GM10248 (cell line): ENCODE measurements around the gene VPS51.

Experiments
- CTCF ChIA-PET: fragments of 300-600 bp; sonication (Branson Sonifier 250); formaldehyde crosslinking; extraction: SDS; loops from one replicate; lab custom pipeline; 2021; ENCODE audit warnings: antibody characterized with exemption; lab: Yijun Ruan, JAX
- POLR2A ChIA-PET: fragments of 350-650 bp; sonication (Branson Sonifier 250); formaldehyde crosslinking; extraction: SDS; loops from one replicate; lab custom pipeline; 2020; ENCODE audit warnings: antibody characterized with exemption; lab: Yijun Ruan, JAX
- DNase-seq: peaks from one replicate; pipeline ENCODE4 v3.0.0; 2012; ENCODE audit errors: extremely low spot score
- CTCF ChIP-seq: IDR thresholded peaks from 2 replicates; pipeline ENCODE4 v1.5.1; 2012; ENCODE audit warnings: mild to moderate bottlenecking, low read depth; ENCODE audit errors: extremely low read depth, missing control alignments, control extremely low read depth

VPS51 gene

GRCh38 chr11:65056999-65057398, 39.0 kb upstream of the VPS51 start:
- no peak for TF ChIP-seq CTCF
- no peak for DNase-seq
- CTCF ChIA-PET: interaction anchor here (1.1 kb wide), 1 partner anchor 43 kb away, joined by 4 read pairs; the partner anchor contains the start of gene ARL2
- POLR2A ChIA-PET: interaction anchor here (0.6 to 0.7 kb wide), 2 partner anchors 235 to 447 kb away, joined by 5 read pairs; no protein-coding TSS in a partner anchor

- ChIA-PET POLR2A (interaction anchor here (0.6 kb wide), 1 partner anchor 446 kb away, joined by 5 read pairs; no protein-coding TSS in a partner anchor), CTCF (interaction anchor here (1.1 to 3.2 kb wide), 3 partner anchors 8 to 43 kb away, joined by 4 to 11 read pairs (median 4); partner anchors contain the start of gene ARL2)
- TF ChIP-seq CTCF: no peak
- DNase-seq: no peak
Measured at GRCh38 chr11:65057526-65057925, 38.5 kb upstream of the VPS51 start.

GRCh38 chr11:65058012-65058411, 38.0 kb upstream of the VPS51 start:
- POLR2A ChIA-PET: no interaction called here
- no peak for DNase-seq
- CTCF ChIA-PET: interaction anchor here (1.1 to 3.2 kb wide), 5 partner anchors 9 to 44 kb away, joined by 4 to 11 read pairs (median 4); partner anchors contain the start of gene ARL2
- TF ChIP-seq CTCF: no peak

- no peak for DNase-seq
- CTCF ChIA-PET: interaction anchor here (1.1 to 3.2 kb wide), 6 partner anchors 9 to 44 kb away, joined by 4 to 11 read pairs (median 4); partner anchors contain the start of gene ARL2
- TF ChIP-seq CTCF: no peak
- POLR2A ChIA-PET: no interaction called here
Measured at GRCh38 chr11:65058419-65059054, 37.5 kb upstream of the VPS51 start, which contains the start of gene NAALADL1. NAALADL1 (minus strand) TSS chr11:65058553; CDS start chr11:65058521, 32 bp downstream.

- DNase-seq: no peak
- CTCF ChIA-PET: interaction anchor here (1.2 to 3.2 kb wide), 3 partner anchors 10 to 19 kb away, joined by 4 to 11 read pairs (median 4); no protein-coding TSS in a partner anchor
- TF ChIP-seq CTCF: no peak
- POLR2A ChIA-PET: no interaction called here
Measured at GRCh38 chr11:65059523-65059922, 36.5 kb upstream of the VPS51 start.

- TF ChIP-seq CTCF: no peak
- CTCF ChIA-PET: interaction anchor here (1.2 to 3.2 kb wide), 3 partner anchors 11 to 18 kb away, joined by 4 to 11 read pairs (median 4); no protein-coding TSS in a partner anchor
- no peak for DNase-seq
- POLR2A ChIA-PET: no interaction called here
Measured at GRCh38 chr11:65059959-65060824, 35.8 kb upstream of the VPS51 start.
